Measurements from ENCODE around the gene BCL11A.

The BCL11A gene

GRCh38 chr2:60558536-60558935 is 5.1 kb upstream of the BCL11A start:
- DNase-seq: no peak

GRCh38 chr2:60557486-60557864 is 4.0 kb upstream of the BCL11A start:
- DNase-seq: no peak

DNA sequence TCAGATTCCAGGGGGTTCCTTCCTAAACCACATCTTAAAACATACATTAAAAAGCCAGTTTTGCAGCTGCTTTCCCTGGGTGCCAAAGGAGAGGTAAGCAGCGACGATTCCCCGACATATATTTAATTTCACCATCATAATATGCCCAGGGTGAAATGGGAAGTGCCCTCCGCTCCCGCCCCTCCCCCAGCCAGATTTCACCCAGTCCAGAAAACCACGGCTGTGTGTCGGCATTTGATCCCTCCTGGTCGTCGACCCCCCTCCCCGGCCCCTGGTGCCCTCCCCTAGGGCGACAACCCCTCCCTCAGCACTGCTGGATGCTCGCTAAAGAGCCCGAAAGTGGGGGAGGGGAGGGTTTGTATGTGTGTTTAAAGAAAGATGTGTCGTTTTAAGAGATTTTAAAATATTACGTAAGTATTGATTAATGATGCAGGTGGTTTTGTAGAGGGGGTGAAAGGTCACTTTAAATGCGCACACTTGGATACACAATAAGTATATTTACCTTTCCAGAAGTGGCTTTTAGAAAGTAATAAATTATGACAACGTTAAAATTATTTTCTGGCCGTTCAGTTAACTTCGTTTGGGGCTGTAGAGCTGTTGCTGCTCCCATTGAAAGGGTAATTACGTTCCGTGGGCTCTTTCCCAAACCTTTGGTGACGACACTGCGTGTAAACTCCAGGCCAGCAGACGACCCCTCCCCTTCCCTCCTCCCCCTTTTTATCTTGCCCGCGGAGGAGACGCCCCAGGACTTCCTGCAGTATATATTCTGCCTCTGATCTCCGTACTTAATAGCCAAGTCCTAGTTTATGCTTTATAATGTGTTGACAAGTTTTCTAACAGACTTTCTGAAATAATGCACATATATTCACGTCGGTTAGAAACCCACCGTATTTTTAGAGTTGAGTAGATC is 3.4 kb upstream of the BCL11A start:
- DNase-seq: peak; percentile 78

DNA sequence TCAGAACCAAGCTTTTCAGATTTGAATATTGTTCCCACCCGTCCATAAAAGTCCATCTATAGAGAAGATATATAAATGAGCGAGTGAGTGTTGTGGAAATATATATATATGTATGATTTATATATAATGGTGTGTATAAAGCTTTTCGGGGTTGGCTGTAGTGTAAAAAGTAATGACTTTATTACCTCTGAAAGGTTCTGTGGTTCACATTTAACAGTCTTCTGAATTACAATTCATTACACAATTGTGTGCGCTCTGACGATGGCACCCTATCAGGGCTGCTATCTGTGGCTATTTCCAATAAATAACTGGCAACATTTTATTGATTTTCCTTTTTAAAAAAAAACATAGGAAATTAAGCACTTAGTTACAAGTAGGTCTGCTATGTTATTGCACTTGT is 2.7 kb upstream of the BCL11A start:
- no peak for DNase-seq

- DNase-seq: no peak
These were observed 2.3 kb upstream of the BCL11A start for GRCh38 chr2:60555783-60556139.

- DNase-seq: peak; percentile 74
These were observed 1.8 kb upstream of the BCL11A start for GRCh38 chr2:60555066-60555782.

DNA sequence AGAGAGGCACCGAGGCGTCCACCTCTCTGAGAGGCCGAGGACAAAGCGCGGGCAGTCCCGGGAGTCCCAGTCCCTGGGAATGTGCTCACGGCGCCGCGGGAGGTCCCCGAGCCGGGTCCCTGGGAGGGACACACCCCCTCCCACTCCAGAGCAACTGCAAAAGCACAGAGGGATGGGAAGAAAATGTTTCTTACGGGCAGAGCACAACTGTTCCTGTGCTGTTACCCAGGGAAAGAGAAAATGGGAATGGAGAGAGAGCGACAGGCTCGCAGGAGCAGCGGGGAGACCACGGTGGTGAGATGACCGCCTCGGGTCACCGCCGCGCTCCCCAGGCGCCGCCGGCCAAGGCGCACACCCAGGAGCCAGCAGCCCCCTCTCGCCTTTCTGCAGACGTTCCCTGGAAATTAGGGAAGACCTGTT is 1.2 kb upstream of the BCL11A start:
- DNase-seq: no peak

DNA sequence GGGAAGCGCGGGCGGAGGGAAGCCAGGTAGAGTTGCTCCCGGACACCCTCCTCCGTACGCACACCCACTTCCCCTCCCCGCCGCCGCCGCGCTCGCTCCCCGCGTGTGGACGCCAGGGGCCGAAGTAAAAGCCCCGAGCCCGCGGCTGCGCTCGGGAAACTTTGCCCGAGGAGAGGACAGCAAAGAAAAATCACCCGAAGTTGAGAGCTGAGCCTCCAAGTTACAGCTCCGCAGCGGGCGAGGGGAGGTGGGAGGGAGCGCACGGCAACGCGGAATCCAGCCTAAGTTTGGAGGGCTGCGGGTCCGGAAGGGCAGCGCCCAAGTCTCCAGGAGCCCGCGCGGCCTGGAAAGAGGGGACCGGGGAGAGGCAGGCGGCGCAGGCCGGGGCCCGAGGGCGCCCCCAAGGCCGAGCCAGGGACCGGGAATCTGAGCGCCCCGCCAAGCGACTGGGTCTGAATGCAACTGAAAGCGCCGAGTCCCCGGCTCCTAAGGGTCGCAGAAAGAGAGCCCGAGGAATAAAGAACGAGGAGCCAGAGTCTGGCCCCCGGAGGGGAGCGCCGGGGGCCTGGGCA is 706 bp upstream of the BCL11A start:
- peak; percentile 45 for DNase-seq

DNA sequence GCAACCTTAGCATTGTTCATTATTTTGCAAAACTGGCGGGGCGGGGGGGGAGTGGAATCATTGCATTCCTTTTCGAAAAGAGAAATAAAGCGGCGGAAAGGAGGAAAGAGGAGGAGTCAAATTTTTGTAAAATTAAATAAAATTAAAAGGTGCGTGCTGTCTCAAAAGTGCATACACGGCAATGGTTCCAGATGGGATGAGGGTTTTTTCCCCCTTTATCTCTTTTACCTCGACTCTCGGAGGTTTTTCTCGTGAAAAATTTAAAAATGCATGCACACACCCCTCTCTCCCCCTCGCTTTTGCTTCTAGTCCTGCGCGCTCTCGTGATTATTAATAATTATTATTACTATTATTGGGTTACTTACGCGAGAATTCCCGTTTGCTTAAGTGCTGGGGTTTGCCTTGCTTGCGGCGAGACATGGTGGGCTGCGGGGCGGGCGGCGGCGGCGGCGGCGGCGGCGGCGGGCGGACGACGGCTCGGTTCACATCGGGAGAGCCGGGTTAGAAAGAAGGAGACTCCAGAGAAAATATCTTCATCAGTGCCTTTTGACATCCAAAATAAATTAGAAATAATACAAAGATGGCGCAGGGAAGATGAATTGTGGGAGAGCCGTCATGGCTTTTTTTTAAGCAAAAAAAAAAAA is 481 bp downstream of the BCL11A start:
- no peak for DNase-seq

DNA sequence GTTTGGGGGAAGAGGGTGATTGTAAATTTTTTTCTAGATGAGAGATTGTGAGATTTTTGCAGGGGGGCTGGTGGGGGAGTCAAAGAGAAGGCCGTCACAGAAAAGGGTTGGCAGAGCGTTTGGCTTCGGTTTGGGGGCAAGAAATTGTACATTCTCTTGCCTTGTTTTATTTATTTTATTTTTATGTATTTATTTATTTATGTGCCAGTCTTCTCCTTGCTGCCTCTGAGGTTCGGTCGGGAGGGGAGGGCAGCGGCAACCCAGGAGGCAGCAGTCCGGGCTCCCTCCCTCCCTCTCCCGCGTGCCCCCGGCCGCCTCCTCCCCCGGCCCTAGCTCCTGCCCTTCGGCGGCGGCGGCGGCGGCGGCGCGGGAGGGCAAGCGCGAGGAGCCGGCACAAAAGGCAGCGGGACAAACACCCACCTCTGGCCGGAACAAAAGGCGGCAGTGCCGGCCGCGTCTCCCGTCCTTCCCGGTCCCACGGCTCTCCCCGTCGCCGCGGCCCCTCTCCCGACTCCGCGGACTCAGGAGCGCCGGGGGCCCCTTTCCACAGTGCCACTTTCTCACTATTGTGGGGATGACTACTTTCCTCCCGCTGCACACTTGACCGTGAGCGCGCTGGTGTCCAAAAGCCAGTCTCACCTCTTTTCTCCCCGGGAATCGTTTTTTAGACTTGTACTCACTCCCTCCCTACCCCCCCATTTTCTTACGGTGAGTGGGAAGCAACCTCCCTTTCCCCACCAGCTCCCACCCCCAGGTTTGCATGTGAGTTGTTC is 1.2 kb downstream of the BCL11A start:
- no peak for DNase-seq

GRCh38 chr2:60551240-60552077 is 2.0 kb downstream of the BCL11A start:
- no peak for DNase-seq

DNA sequence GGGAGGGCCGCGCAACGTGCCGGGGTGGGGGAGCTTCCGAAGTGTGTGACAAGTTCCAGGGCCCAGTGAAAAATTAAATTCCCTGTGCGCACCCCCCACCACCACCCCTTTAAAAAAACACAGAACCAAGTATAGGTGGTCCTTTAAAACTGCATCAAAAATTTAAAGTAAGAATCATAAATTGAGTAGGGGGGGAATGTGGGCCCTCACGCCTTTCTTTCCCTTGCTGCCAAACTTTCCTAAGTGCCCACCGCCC is 2.5 kb downstream of the BCL11A start:
- no peak for DNase-seq

GRCh38 chr2:60550178-60550983 is 3.1 kb downstream of the BCL11A start:
- DNase-seq: peak; percentile 66

DNA sequence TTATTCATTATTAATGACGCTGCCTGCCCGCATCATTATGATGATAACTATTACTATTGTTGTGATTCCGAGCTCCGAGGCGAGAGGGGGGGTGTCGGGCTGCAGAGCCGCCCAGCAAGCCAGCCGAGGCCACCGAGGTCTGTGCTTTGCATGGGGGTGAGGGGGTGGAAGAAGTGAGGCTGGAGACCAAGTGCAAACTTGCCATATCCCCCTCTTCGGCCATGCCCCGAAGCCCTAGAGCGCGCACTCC is 3.6 kb downstream of the BCL11A start:
- DNase-seq: no peak

GRCh38 chr2:60549238-60549927 is 4.1 kb downstream of the BCL11A start:
- peak; percentile 58 for DNase-seq

- DNase-seq: no peak
These were observed 4.6 kb downstream of the BCL11A start for GRCh38 chr2:60548845-60549237.

DNA sequence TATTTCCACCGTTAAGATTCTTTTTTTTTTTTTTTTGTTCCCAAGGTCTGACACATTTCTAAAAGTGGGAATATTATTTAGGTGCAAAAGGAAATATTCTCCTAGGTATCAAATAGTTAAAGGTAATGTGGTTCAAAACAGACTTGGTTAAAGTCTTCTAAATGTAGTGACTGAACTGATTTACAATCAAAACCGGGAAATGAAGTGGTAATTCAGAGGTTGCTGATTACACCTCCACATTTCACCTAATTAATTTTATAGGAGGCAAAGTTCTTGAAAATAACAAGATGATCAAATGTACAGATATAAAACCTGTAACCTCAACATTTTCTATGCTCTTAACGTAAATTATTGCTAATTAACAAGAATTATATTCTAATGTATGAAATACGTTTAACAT is 5.1 kb downstream of the BCL11A start:
- no peak for DNase-seq

DNA sequence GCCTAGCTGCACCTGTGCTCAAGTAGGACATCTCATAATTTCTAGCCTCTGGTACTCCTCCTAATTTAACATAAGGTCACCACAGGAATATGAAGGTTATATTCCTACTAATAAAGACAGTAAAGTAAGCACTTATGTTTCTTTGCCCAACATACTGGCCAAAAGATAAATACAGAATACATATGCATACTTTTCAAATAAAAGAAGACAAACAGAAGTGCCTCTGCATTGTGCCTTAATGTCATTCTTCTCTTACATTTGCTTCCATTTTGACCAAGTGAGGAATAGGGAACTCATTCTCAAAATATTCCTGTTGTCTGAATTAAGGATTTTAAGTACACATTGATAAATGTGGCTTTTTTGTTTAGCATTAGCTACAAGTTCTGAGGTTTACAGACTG is 5.6 kb downstream of the BCL11A start:
- DNase-seq: no peak

DNA sequence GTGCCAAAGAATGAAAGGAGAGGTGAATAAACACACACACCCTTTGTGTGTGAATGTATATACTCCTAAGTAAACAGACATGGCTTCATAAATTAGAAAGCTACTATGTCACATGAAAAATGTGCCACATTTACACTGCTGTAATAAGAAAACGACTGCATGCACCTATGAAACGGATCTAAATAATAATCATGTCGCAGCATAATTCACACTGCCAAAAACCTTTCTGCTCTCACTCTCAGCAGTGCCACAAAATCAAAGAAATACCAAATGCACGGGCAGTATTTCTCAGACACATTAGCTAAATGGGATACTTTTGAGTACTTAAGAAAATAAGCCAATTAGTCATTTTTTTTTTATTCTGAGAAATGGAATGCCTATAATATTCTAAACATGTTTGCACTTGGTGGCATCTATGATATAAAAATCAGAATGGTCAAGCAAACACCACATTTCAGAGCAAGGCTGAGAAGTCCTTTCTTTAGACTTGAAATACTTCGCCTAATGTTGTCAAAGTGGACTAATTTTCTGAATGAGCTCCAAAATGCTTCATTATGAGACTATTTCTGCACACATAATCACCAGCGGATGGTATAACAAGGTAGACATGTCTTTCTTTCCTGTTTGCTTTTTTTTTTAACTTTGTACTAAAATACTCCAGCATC is 6.6 kb downstream of the BCL11A start:
- DNase-seq: no peak

DNA sequence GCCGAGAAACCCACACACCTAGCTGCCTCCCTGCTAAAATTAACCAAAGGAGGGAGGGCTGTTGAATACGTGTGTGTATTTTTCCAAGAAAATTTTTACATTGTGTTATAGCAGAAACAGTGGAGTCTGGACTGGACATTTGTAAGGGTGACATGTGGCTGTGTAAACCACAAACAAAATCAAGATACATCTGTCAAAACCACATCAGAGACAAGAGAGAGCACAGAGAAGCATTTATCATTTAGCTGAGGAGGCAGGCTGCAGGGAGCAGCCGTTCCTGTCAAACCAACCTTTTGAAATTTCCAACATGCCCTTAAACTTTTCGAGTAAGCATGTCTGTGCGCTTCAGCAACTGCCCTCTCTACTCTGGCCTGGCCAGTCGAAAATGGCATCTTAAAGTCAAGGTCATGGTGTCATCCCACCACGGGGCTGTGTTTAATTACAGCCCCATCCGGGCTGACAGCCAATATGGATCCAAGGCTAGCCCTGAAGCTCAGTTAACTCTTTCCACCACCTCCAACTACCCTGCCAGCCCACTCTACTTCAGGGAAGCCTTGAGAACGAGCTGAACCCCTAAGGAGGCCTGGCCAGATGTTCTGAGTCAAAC is 8.4 kb downstream of the BCL11A start:
- DNase-seq: no peak

Data from KG1 (cell line).